Neural crest cell (in vitro differentiated cells): ENCODE data around the gene ABCA1. TPM values are rescaled to one million over a fixed set of nuclear protein-coding genes. Genes with fewer than 3 reads are reported as not detected.
A peak's percentile ranks its signal among the peaks of the same experiment; 100 is the strongest.

Source experiments
- DNase-seq: peaks from one replicate; pipeline ENCODE4 v3.0.0; 2021; ENCODE audit warnings: low read depth, mixed read lengths, low spot score
- H3K27ac Mint-ChIP-seq: one replicate; pipeline ENCODE4 v1.8.0; 2021; ENCODE audit warnings: mild to moderate bottlenecking, mixed read lengths; ENCODE audit not compliant: unreplicated experiment
- H3K27me3 Mint-ChIP-seq: 2 replicates; pipeline ENCODE4 v1.8.0; 2021; ENCODE audit warnings: low read depth, mild to moderate bottlenecking, mixed read lengths
- H3K36me3 Mint-ChIP-seq: 2 replicates; pipeline ENCODE4 v1.8.0; 2021; ENCODE audit warnings: low read depth, mild to moderate bottlenecking, mixed read lengths
- H3K4me1 Mint-ChIP-seq: 2 replicates; pipeline ENCODE4 v1.8.0; 2021; ENCODE audit warnings: mixed read lengths
- H3K4me3 Mint-ChIP-seq: one replicate; pipeline ENCODE4 v1.8.0; 2021; ENCODE audit warnings: mild to moderate bottlenecking, mixed read lengths
- H3K9me3 Mint-ChIP-seq: 2 replicates; pipeline ENCODE4 v1.8.0; 2021; ENCODE audit warnings: mixed read lengths
- CTCF ChIP-seq: fragments of 200-600 bp; sonication (generic); conservative IDR thresholded peaks from 2 replicates; pipeline ENCODE4 v1.5.0; 2021; ENCODE audit warnings: antibody characterized with exemption, mild to moderate bottlenecking
- total RNA-seq: library from RNA; stranded (reverse); gene quantifications from 2 replicates; pipeline ENCODE4 v1.2.1, GENCODE V29; 2021

ABCA1 gene
- total RNA-seq, 1 donor from 2014 or later = 6.5 TPM

GRCh38 chr9:104747245-104747564, 180.8 kb downstream of the ABCA1 start:
- no peaks in the 10 kb centered on the region for H3K36me3 Mint-ChIP-seq
- H3K9me3 Mint-ChIP-seq = no peaks in the 10 kb centered on the region
- H3K27me3 Mint-ChIP-seq = peaks cover 33% of the 10 kb centered on the region
- peak overlapping the region; percentile 91 for H3K4me3 Mint-ChIP-seq
- peaks cover 17% of the 10 kb centered on the region for H3K4me1 Mint-ChIP-seq
- H3K27ac Mint-ChIP-seq = peak overlapping the region; percentile 97
- no peak for TF ChIP-seq CTCF
- DNase-seq = no peak

GRCh38 chr9:104746798-104747197, 181.2 kb downstream of the ABCA1 start:
- Mint-ChIP-seq H3K4me1 (peaks cover 17% of the 10 kb centered on the region), H3K36me3 (no peaks in the 10 kb centered on the region), H3K4me3 (peak overlapping the region; percentile 91), H3K27me3 (peaks cover 33% of the 10 kb centered on the region), H3K9me3 (no peaks in the 10 kb centered on the region), H3K27ac (no peak overlapping the region)
- no peak for TF ChIP-seq CTCF
- DNase-seq = no peak

- no peaks in the 10 kb centered on the region for H3K9me3 Mint-ChIP-seq
- H3K4me1 Mint-ChIP-seq = peaks cover 17% of the 10 kb centered on the region
- peak overlapping the region; percentile 62 for H3K4me3 Mint-ChIP-seq
- no peaks in the 10 kb centered on the region for H3K36me3 Mint-ChIP-seq
- DNase-seq = no peak
- H3K27ac Mint-ChIP-seq = no peak overlapping the region
- H3K27me3 Mint-ChIP-seq = peaks cover 33% of the 10 kb centered on the region
- no peak for TF ChIP-seq CTCF
Measured at GRCh38 chr9:104746285-104746684, 181.7 kb downstream of the ABCA1 start.

GRCh38 chr9:104745852-104746251, 182.1 kb downstream of the ABCA1 start:
- H3K4me1 Mint-ChIP-seq = peaks cover 17% of the 10 kb centered on the region
- TF ChIP-seq CTCF = no peak
- DNase-seq = no peak
- peak overlapping the region; percentile 66 for H3K4me3 Mint-ChIP-seq
- no peaks in the 10 kb centered on the region for H3K36me3 Mint-ChIP-seq
- H3K27ac Mint-ChIP-seq = no peak overlapping the region
- no peaks in the 10 kb centered on the region for H3K9me3 Mint-ChIP-seq
- peaks cover 33% of the 10 kb centered on the region for H3K27me3 Mint-ChIP-seq

- DNase-seq = peak; percentile 24
- H3K9me3 Mint-ChIP-seq = no peaks in the 10 kb centered on the region
- no peaks in the 10 kb centered on the region for H3K36me3 Mint-ChIP-seq
- no peak overlapping the region for H3K27ac Mint-ChIP-seq
- peaks cover 33% of the 10 kb centered on the region for H3K27me3 Mint-ChIP-seq
- peak overlapping the region; percentile 56 for H3K4me3 Mint-ChIP-seq
- peak; percentile 87 for TF ChIP-seq CTCF
- peaks cover 11% of the 10 kb centered on the region for H3K4me1 Mint-ChIP-seq
Measured at GRCh38 chr9:104743376-104743985, 184.5 kb downstream of the ABCA1 start.
